Measurements from ENCODE around the gene NMNAT3.

GRCh38 chr3:139608108-139608380 is 69.7 kb downstream of the NMNAT3 start:
- TF ChIP-seq CTCF (IDR thresholded peaks at IDR 0.05) (no peak), EZH2 (IDR thresholded peaks at IDR 0.05) (no peak), EZH2phosphoT487 (IDR thresholded peaks at IDR 0.05) (no peak)

Data from neural progenitor cell (in vitro differentiated cells).